ENCODE data around the gene NHEJ1.

The NHEJ1 gene

GRCh38 chr2:219125225-219125885 lies 35.3 kb downstream of the NHEJ1 start:
- no peak for ATAC-seq
- Mint-ChIP-seq H3K9me3 (no peaks in the 10 kb centered on the region), H3K36me3 (peaks cover 54% of the 10 kb centered on the region), H3K4me1 (peaks cover 17% of the 10 kb centered on the region), H3K27ac (no peak overlapping the region), H3K27me3 (no peaks in the 10 kb centered on the region), H3K4me3 (no peak overlapping the region)

- H3K27me3 Mint-ChIP-seq: no peaks in the 10 kb centered on the region
- no peak overlapping the region for H3K27ac Mint-ChIP-seq
- peak; percentile 24 for ATAC-seq
- H3K4me3 Mint-ChIP-seq: no peak overlapping the region
- H3K4me1 Mint-ChIP-seq: peaks cover 24% of the 10 kb centered on the region
- peaks cover 52% of the 10 kb centered on the region for H3K36me3 Mint-ChIP-seq
- no peaks in the 10 kb centered on the region for H3K9me3 Mint-ChIP-seq
These were observed 36.1 kb downstream of the NHEJ1 start for GRCh38 chr2:219124381-219125110.

GRCh38 chr2:219123356-219124135 lies 37.1 kb downstream of the NHEJ1 start:
- Mint-ChIP-seq H3K4me3 (no peak overlapping the region), H3K36me3 (peaks cover 52% of the 10 kb centered on the region), H3K9me3 (no peaks in the 10 kb centered on the region), H3K27me3 (no peaks in the 10 kb centered on the region), H3K4me1 (peaks cover 27% of the 10 kb centered on the region), H3K27ac (no peak overlapping the region)
- ATAC-seq: no peak

- H3K36me3 Mint-ChIP-seq: peaks cover 48% of the 10 kb centered on the region
- no peak for ATAC-seq
- H3K27ac Mint-ChIP-seq: no peak overlapping the region
- H3K4me1 Mint-ChIP-seq: peaks cover 27% of the 10 kb centered on the region
- no peak overlapping the region for H3K4me3 Mint-ChIP-seq
- H3K9me3 Mint-ChIP-seq: no peaks in the 10 kb centered on the region
- no peaks in the 10 kb centered on the region for H3K27me3 Mint-ChIP-seq
These were observed 38.2 kb downstream of the NHEJ1 start for GRCh38 chr2:219122202-219122980.

GRCh38 chr2:219120082-219120481 lies 40.5 kb downstream of the NHEJ1 start:
- ATAC-seq: no peak
- Mint-ChIP-seq H3K4me1 (peaks cover 29% of the 10 kb centered on the region), H3K4me3 (no peak overlapping the region), H3K27me3 (no peaks in the 10 kb centered on the region), H3K36me3 (peaks cover 36% of the 10 kb centered on the region), H3K9me3 (no peaks in the 10 kb centered on the region), H3K27ac (no peak overlapping the region)

GRCh38 chr2:219119422-219120043 lies 41.1 kb downstream of the NHEJ1 start:
- Mint-ChIP-seq H3K27me3 (no peaks in the 10 kb centered on the region), H3K4me1 (peaks cover 28% of the 10 kb centered on the region), H3K4me3 (no peak overlapping the region), H3K9me3 (no peaks in the 10 kb centered on the region), H3K36me3 (peaks cover 35% of the 10 kb centered on the region), H3K27ac (no peak overlapping the region)
- peak; percentile 63 for ATAC-seq

GRCh38 chr2:219118504-219118903 lies 42.1 kb downstream of the NHEJ1 start:
- no peak for ATAC-seq
- Mint-ChIP-seq H3K27ac (no peak overlapping the region), H3K27me3 (no peaks in the 10 kb centered on the region)

GRCh38 chr2:219116776-219117646 lies 43.6 kb downstream of the NHEJ1 start:
- H3K27me3 Mint-ChIP-seq: no peaks in the 10 kb centered on the region
- H3K9me3 Mint-ChIP-seq: no peaks in the 10 kb centered on the region
- ATAC-seq: no peak
- no peak overlapping the region for H3K27ac Mint-ChIP-seq
- peaks cover 35% of the 10 kb centered on the region for H3K4me1 Mint-ChIP-seq
- no peak overlapping the region for H3K4me3 Mint-ChIP-seq
- H3K36me3 Mint-ChIP-seq: peaks cover 25% of the 10 kb centered on the region

More at GRCh38 chr2:219118504-219118903, 42.1 kb downstream of the NHEJ1 start:
- H3K9me3 Mint-ChIP-seq: no peaks in the 10 kb centered on the region
- H3K36me3 Mint-ChIP-seq: peaks cover 33% of the 10 kb centered on the region
- no peak overlapping the region for H3K4me3 Mint-ChIP-seq
- peaks cover 31% of the 10 kb centered on the region for H3K4me1 Mint-ChIP-seq

GRCh38 chr2:219112651-219113338 lies 47.8 kb downstream of the NHEJ1 start:
- Mint-ChIP-seq H3K36me3 (peaks cover 36% of the 10 kb centered on the region), H3K4me3 (no peak overlapping the region), H3K4me1 (peaks cover 25% of the 10 kb centered on the region), H3K27me3 (no peaks in the 10 kb centered on the region), H3K27ac (no peak overlapping the region), H3K9me3 (no peaks in the 10 kb centered on the region)
- no peak for ATAC-seq

- no peaks in the 10 kb centered on the region for H3K9me3 Mint-ChIP-seq
- no peaks in the 10 kb centered on the region for H3K27me3 Mint-ChIP-seq
- peaks cover 25% of the 10 kb centered on the region for H3K4me1 Mint-ChIP-seq
- no peak for ATAC-seq
- H3K27ac Mint-ChIP-seq: no peak overlapping the region
- no peak overlapping the region for H3K4me3 Mint-ChIP-seq
- peaks cover 38% of the 10 kb centered on the region for H3K36me3 Mint-ChIP-seq
These were observed 48.6 kb downstream of the NHEJ1 start for GRCh38 chr2:219112062-219112406.

GRCh38 chr2:219111375-219112061 lies 49.1 kb downstream of the NHEJ1 start:
- peaks cover 25% of the 10 kb centered on the region for H3K4me1 Mint-ChIP-seq
- ATAC-seq: no peak
- H3K4me3 Mint-ChIP-seq: no peak overlapping the region
- no peaks in the 10 kb centered on the region for H3K27me3 Mint-ChIP-seq
- peaks cover 42% of the 10 kb centered on the region for H3K36me3 Mint-ChIP-seq
- H3K9me3 Mint-ChIP-seq: no peaks in the 10 kb centered on the region
- H3K27ac Mint-ChIP-seq: no peak overlapping the region

- H3K36me3 Mint-ChIP-seq: peaks cover 33% of the 10 kb centered on the region
- no peaks in the 10 kb centered on the region for H3K9me3 Mint-ChIP-seq
- no peak overlapping the region for H3K27ac Mint-ChIP-seq
- ATAC-seq: no peak
- H3K4me3 Mint-ChIP-seq: no peak overlapping the region
- H3K27me3 Mint-ChIP-seq: no peaks in the 10 kb centered on the region
- H3K4me1 Mint-ChIP-seq: peaks cover 14% of the 10 kb centered on the region
These were observed 51.1 kb downstream of the NHEJ1 start for GRCh38 chr2:219109471-219109870.

GRCh38 chr2:219107758-219108157 lies 52.9 kb downstream of the NHEJ1 start:
- H3K4me1 Mint-ChIP-seq: peaks cover 6% of the 10 kb centered on the region
- no peaks in the 10 kb centered on the region for H3K9me3 Mint-ChIP-seq
- no peak overlapping the region for H3K27ac Mint-ChIP-seq
- no peaks in the 10 kb centered on the region for H3K27me3 Mint-ChIP-seq
- H3K36me3 Mint-ChIP-seq: peaks cover 31% of the 10 kb centered on the region
- no peak overlapping the region for H3K4me3 Mint-ChIP-seq
- ATAC-seq: no peak
